ENCODE data around the gene SCARB2.

- TF ChIP-seq EZH2 (IDR thresholded peaks at IDR 0.05; ENCODE audit: insufficient read depth, poor library complexity, severe bottlenecking): no peak
- no peak for TF ChIP-seq EZH2phosphoT487 (IDR thresholded peaks at IDR 0.05; ENCODE audit: insufficient read depth, low read depth)
Observed at GRCh38 chr4:76209881-76210280, 3.7 kb downstream of the SCARB2 start.

All from GM23248 (cell line).